G401.6 (cell line): ENCODE measurements around the gene B4GAT1.
"Not testable (repeated sequence)": the region's sequence is repeated elsewhere in the genome, so short reads cannot be mapped to it uniquely, and the experiment has no call there.

Experiments
- FAIRE-seq: peaks from 2 replicates; lab custom pipeline; 2012; peaks lifted over from hg19 to GRCh38; lab: Jason Lieb, UNC

The B4GAT1 gene

DNA sequence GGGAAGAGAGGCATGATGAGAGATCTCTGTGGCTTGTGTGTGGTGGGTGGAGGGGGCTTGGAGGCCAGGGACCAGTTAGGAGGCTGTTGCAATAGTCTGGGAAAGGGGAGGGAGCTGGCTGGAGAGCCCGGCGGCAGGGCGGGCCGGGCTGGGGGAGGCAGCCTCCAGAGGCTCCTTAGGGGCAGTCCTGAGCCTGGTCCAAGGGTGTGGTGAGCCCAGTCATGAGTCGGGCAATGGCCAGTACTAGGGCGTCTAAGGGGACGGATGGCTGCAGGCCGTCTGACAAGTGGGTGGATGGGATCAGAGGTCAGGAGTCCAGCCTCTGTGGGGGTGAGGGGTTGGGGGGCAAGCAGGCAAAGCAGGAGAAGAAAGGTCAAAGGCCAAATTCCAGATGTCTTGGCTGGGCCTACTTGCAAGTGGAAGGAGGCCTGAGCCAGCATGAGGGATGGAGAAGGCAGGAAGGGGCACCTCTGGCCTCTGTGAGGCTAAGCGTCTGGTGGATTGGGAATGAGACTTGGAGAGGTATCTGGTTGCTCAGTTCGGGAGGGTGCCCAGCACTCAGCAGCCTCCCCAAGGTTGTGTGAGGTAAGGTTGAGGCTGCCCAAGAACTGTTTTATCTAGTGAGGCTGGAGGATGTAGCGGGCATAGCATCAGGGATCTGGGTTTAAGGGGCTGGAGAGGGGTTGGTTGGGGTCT lies 24.5 kb downstream of the B4GAT1 start:
- no peak for FAIRE-seq

DNA sequence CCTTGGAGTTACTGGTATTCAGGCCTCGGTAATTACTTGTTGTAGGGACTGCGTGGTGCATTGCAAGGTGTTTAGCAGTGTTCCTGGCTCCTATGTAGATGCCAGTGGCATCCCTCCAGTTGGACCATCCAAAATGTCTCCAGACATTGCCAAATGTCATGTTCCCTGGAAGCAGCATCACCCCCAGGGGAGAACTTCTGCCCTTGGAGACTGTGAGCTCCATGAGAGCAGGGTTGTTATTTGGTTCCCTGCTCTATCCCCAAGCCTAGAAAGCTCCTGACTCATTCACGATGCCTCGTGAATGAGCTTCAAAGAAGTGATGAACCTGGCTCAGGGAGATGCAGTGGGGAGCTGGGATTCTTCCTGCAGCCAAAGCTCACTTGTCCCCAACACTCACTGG lies 25.8 kb downstream of the B4GAT1 start:
- no peak for FAIRE-seq

DNA sequence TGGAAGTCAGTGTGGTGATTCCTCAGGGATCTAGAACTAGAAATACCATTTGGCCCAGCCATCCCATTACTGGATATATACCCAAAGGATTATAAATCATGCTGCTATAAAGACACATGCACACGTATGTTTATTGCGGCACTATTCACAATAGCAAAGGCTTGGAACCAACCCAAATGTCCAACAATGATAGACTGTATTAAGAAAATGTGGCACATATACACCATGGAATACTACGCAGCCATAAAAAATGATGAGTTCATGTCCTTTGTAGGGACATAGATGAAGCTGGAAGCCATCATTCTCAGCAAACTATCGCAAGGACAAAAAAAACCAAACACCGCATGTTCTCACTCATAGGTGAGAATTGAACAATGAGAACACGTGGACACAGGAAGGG lies 26.7 kb downstream of the B4GAT1 start:
- not testable (repeated sequence) for FAIRE-seq

DNA sequence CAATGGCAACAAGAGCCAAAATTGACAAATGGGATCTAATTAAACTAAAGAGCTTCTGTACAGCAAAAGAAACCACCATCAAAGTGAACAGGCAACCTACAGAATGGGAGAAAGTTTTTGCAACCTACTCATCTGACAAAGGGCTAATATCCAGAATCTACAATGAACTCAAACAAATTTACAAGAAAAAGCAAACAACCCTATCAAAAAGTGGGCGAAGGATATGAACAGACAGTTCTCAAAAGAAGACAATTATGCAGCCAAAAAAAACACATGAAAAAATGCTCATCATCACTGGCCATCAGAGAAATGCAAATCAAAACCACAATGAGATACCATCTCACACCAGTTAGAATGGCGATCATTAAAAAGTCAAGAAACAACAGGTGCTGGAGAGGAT lies 27.1 kb downstream of the B4GAT1 start:
- FAIRE-seq = not testable (repeated sequence)

DNA sequence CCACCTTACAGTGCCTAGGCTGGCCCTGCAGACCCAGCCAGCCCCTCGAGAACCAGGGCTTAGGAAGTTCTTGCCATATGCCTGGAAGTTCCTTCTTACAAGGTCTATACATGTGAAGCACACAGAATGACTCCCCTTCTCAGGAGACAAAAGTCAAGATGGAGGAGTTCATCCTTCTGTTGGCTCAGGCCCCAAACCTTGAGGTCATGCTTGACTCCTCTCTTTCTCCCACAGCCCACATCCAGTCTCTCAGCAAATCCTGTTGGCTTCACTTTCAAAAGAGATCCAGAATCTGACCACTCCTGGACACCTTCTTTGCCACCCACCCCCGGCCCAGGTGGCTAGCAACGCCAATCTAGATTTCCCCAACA lies 28.8 kb downstream of the B4GAT1 start:
- FAIRE-seq = no peak

- FAIRE-seq = no peak
Measured at GRCh38 chr11:66317723-66318599, 29.5 kb downstream of the B4GAT1 start.

DNA sequence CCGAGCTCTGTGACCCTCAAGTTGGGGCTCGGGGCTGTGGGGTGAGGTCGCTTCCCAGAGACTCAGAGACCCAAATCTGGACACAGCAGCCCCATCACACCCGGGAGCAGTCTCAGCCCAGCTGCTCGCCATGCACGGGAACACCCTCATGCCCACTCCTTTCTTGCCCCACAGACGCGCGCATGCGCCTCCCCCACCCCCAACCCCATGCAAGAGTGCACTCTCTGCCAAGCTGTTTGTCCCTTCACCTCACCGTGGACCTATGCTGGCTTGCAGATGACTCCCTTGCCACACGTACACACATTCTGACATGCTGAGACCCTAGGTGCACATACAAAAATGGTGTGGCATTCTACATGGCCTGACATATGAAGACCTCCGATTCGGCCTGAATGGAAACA lies 30.1 kb downstream of the B4GAT1 start:
- no peak for FAIRE-seq

GRCh38 chr11:66316849-66317251 lies 30.6 kb downstream of the B4GAT1 start, which contains the start of gene CD248:
Gene CD248, minus strand, starts transcription at chr11:66317044. Its CDS starts 17 bp downstream, at chr11:66317027.
- FAIRE-seq = no peak

DNA sequence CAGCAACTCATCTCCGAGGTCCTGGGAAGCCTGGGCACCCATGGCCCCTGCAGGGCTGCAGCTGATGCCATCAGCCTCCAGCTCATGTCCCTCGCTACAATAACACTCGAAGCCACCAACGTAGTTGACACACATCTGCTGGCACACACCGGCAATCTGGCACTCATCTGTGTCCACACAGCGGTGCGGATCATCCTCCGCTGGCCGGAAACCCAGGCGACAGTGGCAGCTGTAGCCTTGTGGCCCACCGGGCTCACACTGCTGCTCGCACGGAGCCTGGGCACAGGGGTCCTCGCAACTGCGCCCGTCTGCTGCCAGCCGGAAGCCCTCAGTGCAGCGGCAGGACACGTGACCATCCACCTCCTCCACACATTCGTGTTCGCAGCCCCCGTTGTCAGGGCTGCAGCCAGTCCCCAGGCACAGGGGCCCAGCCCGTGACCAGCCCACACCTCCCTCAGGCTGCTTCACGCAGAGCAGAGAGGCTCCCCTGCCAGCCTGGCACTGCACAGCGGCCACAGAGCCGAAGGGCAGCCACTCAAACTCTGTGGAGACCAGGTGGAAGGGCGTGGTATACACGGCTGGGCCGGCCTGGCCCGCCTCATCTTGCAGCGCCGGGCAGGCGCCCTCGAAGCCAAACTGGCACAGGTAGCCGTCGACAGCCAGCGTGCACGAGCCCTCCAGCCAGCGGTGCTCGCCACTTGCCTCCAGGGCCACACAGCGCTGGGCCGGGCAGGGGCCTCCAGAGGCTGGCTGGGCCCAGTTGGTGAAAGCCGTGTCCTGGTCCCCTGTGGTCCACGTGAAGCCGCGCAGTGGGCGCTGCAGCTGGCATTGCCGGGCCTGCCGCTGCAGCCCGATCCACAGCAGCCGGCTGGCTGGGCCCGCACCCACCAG lies 31.3 kb downstream of the B4GAT1 start:
- no peak for FAIRE-seq

DNA sequence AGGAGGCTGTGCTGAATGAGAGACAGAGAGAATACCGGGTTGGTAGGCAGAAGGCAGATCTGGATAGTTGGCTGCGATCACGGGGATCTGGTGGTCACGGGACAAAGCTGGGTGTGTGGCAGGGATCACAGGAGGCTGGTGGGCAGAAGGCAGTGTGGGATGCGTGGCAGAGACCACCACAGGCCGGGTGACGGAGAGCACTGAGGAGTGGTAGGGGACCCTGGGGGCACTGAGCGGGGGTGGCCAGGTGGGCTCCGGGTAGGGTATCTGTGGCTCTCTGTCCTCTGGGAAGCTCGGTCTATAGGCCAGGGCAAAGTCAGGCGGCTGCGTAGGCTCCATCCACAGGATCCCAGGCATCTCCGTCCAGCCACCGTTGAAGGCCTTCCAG lies 31.9 kb downstream of the B4GAT1 start:
- FAIRE-seq = no peak

DNA sequence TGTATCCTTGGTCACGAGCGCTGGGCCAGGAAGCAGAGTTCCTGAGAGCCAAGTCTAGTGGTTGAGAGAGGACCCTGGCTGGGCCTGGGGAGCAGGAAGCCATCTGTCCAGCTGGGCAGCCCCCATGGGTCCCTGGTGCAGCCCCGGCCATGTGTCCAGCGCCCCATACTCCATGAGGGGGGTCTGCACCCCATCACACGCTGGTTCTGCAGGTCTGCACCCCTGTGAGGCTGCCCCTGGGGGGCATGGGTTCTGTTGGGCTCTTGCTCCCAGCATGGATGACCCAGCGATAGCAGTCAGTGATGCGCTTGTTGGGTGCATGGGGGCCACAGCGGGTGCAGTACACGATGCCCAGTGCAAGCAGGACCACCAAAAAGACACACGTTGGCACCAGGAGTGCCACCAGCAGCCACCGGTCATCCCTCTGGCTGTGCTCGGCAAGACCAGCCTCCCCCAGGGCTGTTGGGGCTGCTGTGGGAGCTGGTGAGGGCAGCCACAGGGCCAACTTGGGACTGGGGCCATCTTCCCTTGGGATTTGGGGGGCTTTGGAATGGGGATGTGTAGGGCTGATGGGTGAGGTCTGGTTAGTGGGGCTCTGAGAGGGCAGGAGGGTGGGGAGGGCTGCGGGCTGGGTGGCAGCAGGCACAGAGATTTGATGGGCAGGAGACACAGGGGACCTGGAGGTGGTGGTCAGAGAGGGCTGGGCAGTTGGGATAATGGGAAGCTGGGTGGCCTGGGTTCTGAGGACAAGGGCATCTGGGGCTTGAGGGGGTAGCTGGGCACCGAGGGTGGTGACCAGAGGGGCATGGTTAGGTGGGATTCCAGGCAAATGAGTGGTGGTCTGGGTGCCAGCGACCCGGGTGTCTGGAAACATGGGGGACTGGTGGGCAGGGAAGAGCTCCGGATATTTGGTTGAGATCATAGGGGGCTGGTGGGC lies 32.6 kb downstream of the B4GAT1 start:
- FAIRE-seq = no peak

- no peak for FAIRE-seq
Measured at GRCh38 chr11:66314186-66314501, 33.3 kb downstream of the B4GAT1 start.

DNA sequence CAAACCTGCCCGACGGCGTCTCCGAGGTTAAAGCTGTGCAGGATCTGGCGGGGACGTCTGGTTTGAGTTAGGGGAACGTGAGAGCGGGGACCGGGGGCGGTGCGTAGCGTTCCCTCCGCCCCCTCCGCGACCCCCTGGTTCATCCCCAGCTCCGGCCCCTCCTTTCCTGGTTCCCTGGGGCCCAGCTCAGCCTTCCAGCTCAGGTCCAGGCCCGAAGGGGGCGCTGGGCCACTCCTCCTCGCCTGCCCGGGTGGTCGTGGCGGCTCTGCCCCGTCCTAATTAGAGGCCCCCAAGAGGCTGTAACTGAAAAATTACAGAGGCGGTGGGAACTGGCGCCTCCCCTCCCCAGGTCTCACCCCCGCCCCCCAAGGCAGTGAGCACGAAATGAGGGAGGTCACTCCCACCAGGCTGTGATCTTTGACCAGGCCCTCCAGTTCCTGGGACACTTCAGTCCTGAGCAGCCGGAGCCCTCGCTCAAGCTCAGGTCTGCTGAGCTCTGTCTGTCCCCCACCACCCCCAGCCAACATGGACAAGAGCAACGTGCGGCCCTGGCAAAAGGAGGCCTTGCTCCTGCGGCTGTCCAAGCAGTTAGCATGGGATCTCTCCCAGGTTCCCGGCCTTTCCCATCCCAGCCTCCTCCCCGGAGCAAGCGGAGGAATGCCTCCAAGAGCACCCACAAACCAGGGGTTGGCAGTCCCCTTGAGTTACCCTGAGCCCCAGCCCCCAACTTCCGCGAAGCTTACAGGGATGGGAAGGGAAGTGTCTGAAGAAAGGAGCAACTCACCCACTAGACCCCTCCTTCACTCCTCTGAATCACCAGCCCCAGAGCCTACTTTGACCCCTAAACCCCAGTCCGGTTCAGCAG lies 33.9 kb downstream of the B4GAT1 start:
- FAIRE-seq = no peak

DNA sequence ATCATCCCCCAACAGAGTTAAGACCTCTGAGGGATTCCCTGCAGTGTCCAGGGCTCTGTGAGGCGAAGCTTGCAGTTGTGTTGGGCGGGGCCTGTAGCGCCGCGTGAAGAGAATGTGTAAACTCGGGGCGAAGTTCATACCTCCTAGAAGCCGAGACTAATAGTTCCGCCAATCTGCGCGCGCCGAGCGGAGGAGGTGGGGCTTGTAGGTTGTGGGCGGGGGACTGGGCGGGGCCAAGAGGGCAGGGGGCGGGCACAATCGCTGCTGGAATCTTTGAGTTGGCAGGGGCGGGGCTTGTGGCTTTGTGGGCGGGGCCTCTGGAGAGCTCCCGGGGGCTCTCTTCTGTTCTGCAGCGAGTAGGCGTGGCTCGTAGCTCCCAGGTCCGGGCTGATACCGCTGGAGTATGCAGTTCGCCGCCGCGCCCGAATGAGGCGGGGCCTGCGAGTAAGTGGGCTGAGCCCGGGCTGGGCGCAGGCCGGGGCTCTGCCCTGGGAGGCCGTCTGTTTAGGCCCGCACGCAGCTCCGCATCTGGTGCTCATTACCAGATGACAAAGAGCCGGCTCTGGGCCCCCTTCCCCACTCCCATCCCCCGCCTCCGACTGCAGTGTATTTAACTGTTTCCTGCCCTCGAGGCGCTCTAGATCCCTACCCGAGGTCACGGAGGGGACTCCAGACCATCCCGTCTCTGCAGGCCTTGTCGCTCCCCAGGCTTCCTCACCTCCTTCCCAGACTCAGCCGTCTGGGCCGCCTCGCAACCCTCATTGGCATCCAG lies 34.7 kb downstream of the B4GAT1 start:
- no peak for FAIRE-seq

- peak; percentile 96 for FAIRE-seq
Measured at GRCh38 chr11:66311965-66312548, 35.4 kb downstream of the B4GAT1 start.

GRCh38 chr11:66311470-66311964 lies 35.9 kb downstream of the B4GAT1 start:
- FAIRE-seq = no peak

DNA sequence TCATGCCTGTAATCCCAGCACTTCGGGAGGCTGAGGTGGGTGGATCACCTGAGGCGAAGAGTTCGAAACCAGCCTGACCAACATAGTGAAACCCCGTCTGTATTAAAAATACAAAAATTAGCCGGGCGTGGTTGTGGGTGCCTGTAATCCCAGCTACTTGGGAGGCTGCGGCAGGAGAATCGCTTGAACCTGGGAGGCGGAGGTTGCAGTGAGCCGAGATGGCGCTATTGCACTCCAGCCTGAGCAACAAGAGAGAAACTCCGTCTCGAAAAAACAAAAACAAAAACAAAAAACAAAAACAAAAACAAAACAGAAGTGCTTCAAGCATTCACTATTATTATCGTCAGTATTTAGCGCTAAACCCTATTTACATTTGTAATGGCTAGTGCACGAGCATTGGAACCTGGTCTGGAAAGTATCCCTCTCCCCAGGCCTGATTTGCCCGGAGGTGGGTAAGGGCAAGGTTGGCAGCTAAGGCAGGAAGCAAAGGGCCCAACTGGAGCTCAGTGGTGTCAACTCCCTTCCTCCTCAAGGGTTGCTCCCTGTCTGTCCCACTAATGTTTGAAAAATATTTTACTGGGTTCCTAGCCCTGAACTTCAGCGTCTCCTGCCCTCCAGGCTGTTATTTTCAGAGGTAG lies 36.5 kb downstream of the B4GAT1 start:
- not testable (repeated sequence) for FAIRE-seq

- FAIRE-seq = no peak
Measured at GRCh38 chr11:66310324-66310723, 37.1 kb downstream of the B4GAT1 start.

- no peak for FAIRE-seq
Measured at GRCh38 chr11:66309475-66309874, 38.0 kb downstream of the B4GAT1 start.
